Activated CD4-positive, alpha-beta T cell treated with anti-CD3 and anti-CD28 coated beads, Interleukin-2, amount 50 U/mL, for 16 hours (primary cell): Measurements from ENCODE around the gene OSBPL1A.
A peak's percentile ranks its signal among the peaks of the same experiment; 100 is the strongest.

Source experiments
- DNase-seq: peaks from one replicate; pipeline ENCODE4 v3.0.0-alpha.2; 2020

OSBPL1A gene

GRCh38 chr18:24114924-24115549 lies 282.6 kb downstream of the OSBPL1A start:
- peak; percentile 8 for DNase-seq

DNA sequence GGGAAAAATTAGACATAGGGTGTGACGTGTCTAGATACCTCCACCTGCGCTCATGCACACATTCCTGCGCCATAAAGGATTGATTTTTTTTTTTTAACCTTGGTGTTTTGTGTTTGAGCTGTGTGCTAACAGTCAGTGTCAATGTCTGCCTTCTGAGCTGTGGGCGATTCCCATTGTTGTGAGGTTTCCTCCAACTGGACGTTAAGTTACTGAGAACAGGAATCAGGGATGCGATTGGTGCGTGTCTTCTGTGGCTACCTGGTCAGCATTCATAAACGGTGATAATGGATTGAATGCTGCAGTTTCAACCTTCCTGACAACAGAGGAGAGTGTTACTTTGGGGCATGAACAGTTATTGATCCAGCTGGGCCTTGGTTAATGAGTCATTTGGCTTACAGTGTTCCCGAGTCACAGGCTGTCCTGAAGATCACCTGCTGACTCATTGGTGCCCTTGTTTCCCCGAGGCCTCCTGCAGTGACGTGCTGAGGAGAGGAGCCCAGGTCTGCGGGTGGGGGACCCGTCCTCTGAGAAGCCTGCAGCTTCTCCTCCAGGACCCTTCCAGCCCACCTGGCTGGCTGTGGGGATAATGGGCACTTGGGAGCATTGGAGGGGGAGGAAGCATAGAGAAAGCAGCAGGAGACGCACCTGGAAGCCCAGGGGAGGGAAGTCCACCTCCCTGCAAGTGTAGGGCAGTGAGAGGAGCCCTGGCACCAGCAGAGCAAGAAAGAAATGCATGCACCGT lies 284.6 kb downstream of the OSBPL1A start:
- DNase-seq = no peak

GRCh38 chr18:24112464-24112863 lies 285.2 kb downstream of the OSBPL1A start:
- DNase-seq = no peak
